Chondrocyte (in vitro differentiated cells): ENCODE data around the gene PHOX2A. TPM values are rescaled to one million over a fixed set of nuclear protein-coding genes. Genes with fewer than 3 reads are reported as not detected.
A peak's percentile ranks its signal among the peaks of the same experiment; 100 is the strongest.
"Not testable (repeated sequence)": the region's sequence is repeated elsewhere in the genome, so short reads cannot be mapped to it uniquely, and the experiment has no call there.

Source experiments
- DNase-seq: peaks from one replicate; pipeline ENCODE4 v3.0.0; 2021; ENCODE audit warnings: mixed read lengths, low spot score
- H3K27ac Mint-ChIP-seq: one replicate; pipeline ENCODE4 v1.8.0; 2021; ENCODE audit warnings: mild to moderate bottlenecking, moderate library complexity, mixed read lengths; ENCODE audit not compliant: unreplicated experiment
- H3K27me3 Mint-ChIP-seq: 2 replicates; pipeline ENCODE4 v1.8.0; 2021; ENCODE audit warnings: low read depth, mixed read lengths
- H3K36me3 Mint-ChIP-seq: 2 replicates; pipeline ENCODE4 v1.8.0; 2021; ENCODE audit warnings: low read depth, mixed read lengths
- H3K4me1 Mint-ChIP-seq: 2 replicates; pipeline ENCODE4 v1.8.0; 2021; ENCODE audit warnings: low read depth, mild to moderate bottlenecking, mixed read lengths
- H3K4me3 Mint-ChIP-seq: one replicate; pipeline ENCODE4 v1.8.0; 2021; ENCODE audit warnings: mild to moderate bottlenecking, moderate library complexity, mixed read lengths; ENCODE audit not compliant: unreplicated experiment
- H3K9me3 Mint-ChIP-seq: 2 replicates; pipeline ENCODE4 v1.8.0; 2021; ENCODE audit warnings: low read depth, mixed read lengths
- CTCF ChIP-seq: fragments of 200-600 bp; sonication (generic); IDR thresholded peaks from 2 replicates; pipeline ENCODE4 v1.5.0; 2021; ENCODE audit warnings: antibody characterized with exemption, mild to moderate bottlenecking, moderate library complexity
- total RNA-seq: library from RNA; stranded (reverse); gene quantifications from 3 replicates; pipeline ENCODE4 v1.2.1, GENCODE V29; 2021

The PHOX2A gene
- total RNA-seq, 1 donor from 2014 or later = not detected

DNA sequence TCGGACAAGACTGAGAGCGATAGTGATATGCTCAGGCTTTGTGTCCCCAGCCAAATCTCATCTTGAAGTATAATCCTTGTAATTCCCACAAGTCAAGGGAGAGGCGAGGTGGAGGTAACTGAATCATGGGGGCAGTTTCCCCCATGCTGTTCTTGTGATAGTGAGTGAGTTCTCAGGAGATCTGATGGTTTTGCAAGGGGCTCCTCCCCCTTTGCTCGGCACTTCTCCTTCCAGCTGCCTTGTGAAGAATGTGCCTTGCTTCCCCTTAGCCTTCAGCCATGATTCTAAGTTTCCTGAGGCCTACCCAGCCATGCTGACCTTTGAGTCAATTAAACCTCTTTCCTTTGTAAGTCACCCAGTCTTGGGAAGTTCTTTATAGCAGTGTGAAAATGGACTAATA lies 34.9 kb downstream of the PHOX2A start:
- peaks cover 7% of the 10 kb centered on the region for H3K36me3 Mint-ChIP-seq
- TF ChIP-seq CTCF = no peak
- H3K4me3 Mint-ChIP-seq = no peak overlapping the region
- H3K27ac Mint-ChIP-seq = no peak overlapping the region
- peaks cover 10% of the 10 kb centered on the region for H3K9me3 Mint-ChIP-seq
- no peak for DNase-seq
- H3K27me3 Mint-ChIP-seq = peaks cover 10% of the 10 kb centered on the region
- peaks cover 13% of the 10 kb centered on the region for H3K4me1 Mint-ChIP-seq

DNA sequence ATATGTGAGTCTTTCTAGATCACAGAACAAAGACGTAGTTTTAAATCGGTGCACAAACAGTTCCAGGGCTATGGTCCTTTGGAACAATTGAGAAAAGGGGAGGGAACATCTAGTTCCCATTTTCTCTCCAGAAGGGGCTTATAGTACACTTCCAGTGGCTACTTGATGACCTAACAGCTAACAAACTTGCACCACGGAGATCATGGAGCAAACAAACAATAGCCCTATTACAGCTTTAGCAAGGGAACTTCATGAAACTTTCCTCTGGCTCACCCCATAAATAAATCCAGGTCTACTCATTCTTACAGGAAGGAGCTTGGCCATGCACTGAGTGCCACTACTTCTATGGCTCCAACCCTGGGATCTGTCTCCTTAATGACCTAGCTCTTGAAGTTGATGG lies 35.7 kb downstream of the PHOX2A start:
- no peak overlapping the region for H3K27ac Mint-ChIP-seq
- no peak for TF ChIP-seq CTCF
- no peak for DNase-seq
- H3K36me3 Mint-ChIP-seq = peaks cover 7% of the 10 kb centered on the region
- peaks cover 10% of the 10 kb centered on the region for H3K9me3 Mint-ChIP-seq
- H3K27me3 Mint-ChIP-seq = peaks cover 8% of the 10 kb centered on the region
- peaks cover 13% of the 10 kb centered on the region for H3K4me1 Mint-ChIP-seq
- no peak overlapping the region for H3K4me3 Mint-ChIP-seq

- DNase-seq, H3K36me3 Mint-ChIP-seq, H3K9me3 Mint-ChIP-seq, H3K27me3 Mint-ChIP-seq, H3K4me3 Mint-ChIP-seq, H3K27ac Mint-ChIP-seq: not testable (repeated sequence)
- peaks cover 13% of the 10 kb centered on the region for H3K4me1 Mint-ChIP-seq
These were observed 37.2 kb downstream of the PHOX2A start for GRCh38 chr11:72206794-72207193.

DNA sequence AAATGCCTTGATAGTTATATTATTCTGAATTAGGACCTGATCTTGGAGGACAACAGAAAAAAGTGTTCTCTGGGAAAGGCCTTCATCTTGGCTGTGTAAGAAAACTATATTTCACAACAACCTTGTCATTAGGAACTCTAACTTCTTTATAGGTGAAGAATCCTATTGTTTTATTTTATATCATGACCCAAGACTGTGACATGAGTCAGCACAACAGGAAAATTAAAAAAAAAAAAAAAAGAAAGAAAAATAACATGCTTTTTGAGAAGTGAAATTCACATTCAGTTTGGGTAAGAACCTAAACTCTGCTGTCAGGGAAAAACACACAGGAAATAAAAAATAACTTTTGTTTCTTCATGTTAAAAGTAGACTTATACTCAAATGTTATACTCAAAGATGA lies 39.1 kb downstream of the PHOX2A start:
- TF ChIP-seq CTCF = no peak
- peaks cover 13% of the 10 kb centered on the region for H3K4me1 Mint-ChIP-seq
- no peak overlapping the region for H3K4me3 Mint-ChIP-seq
- no peak for DNase-seq
- peaks cover under 1% of the 10 kb centered on the region for H3K27me3 Mint-ChIP-seq
- H3K9me3 Mint-ChIP-seq = peaks cover 8% of the 10 kb centered on the region
- H3K27ac Mint-ChIP-seq = peak overlapping the region; percentile 25
- peaks cover 6% of the 10 kb centered on the region for H3K36me3 Mint-ChIP-seq

DNA sequence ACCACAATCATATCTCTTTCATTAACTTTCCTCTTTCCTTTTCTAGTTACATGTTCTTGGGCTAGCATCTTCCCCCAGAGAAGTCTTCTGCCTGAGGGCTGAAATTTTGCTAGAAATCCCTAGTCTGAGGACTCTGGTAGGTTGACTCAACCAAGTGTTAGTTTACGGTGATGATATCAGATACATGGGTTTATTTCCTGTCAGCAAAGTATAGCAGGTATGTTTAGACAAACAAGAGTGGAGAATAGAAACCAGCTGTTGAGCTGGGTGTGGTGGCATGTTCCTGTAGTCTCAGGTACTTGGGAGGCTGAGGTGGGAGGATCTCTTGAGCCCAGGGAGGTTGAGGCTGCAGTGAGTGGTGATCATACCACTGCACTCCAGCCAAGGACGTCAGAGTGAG lies 40.8 kb downstream of the PHOX2A start:
- no peaks in the 10 kb centered on the region for H3K36me3 Mint-ChIP-seq
- no peak for TF ChIP-seq CTCF
- DNase-seq = no peak
- peaks cover 13% of the 10 kb centered on the region for H3K4me1 Mint-ChIP-seq
- no peak overlapping the region for H3K27ac Mint-ChIP-seq
- no peaks in the 10 kb centered on the region for H3K9me3 Mint-ChIP-seq
- no peaks in the 10 kb centered on the region for H3K27me3 Mint-ChIP-seq
- H3K4me3 Mint-ChIP-seq = no peak overlapping the region

GRCh38 chr11:72202571-72202970 lies 41.4 kb downstream of the PHOX2A start:
- DNase-seq = no peak
- Mint-ChIP-seq H3K4me1 (peaks cover 13% of the 10 kb centered on the region), H3K9me3 (no peaks in the 10 kb centered on the region), H3K27me3 (no peaks in the 10 kb centered on the region), H3K4me3 (no peak overlapping the region), H3K27ac (no peak overlapping the region), H3K36me3 (no peaks in the 10 kb centered on the region)
- TF ChIP-seq CTCF = no peak

GRCh38 chr11:72201445-72201844 lies 42.5 kb downstream of the PHOX2A start:
- H3K27me3 Mint-ChIP-seq, DNase-seq, H3K4me3 Mint-ChIP-seq, H3K27ac Mint-ChIP-seq, H3K9me3 Mint-ChIP-seq, H3K36me3 Mint-ChIP-seq: not testable (repeated sequence)
- H3K4me1 Mint-ChIP-seq = peaks cover 13% of the 10 kb centered on the region
